Measurements from ENCODE around the gene IL22RA1. TPM values are rescaled to one million over a fixed set of nuclear protein-coding genes. Genes with fewer than 3 reads are reported as not detected.

Gene IL22RA1
- total RNA-seq, 5 donors from 2014 or later (not counting 1 experiment from before 2014, with no cell fraction given): 0.13 to 0.15 TPM; not detected in 3

DNA sequence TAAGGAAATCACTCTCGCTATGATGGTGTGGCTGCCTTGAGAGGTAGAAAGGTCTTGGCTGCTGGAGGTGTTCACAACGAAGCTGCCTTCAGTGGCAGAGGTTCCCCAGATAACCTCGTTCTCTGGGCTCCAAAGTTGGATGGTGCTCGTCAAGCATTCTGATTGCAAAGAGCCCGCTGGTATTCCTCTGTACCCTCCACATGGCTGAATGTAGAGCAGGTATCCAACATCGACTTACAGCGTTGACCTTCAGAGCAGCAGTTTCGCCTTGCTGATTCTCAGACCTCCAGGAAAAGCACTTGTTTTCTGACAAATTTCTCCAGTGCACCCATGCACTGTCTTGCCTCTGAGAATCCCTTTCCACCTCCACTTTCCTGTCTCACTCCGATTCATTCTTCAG lies 4.3 kb upstream of the IL22RA1 start:
- Histone ChIP-seq H3K9me3 (no peaks in the 10 kb centered on the region), H3K4me3 (ENCODE audit: control insufficient read depth in 1 of 2, extremely low read depth in 1 of 2, low read length in 1 of 2) (no peak overlapping the region), H3K27ac (ENCODE audit: low read length) (no peak overlapping the region), H3K27me3 (replicated peaks in 1 of 2; ENCODE audit: control insufficient read depth in 2 of 2, extremely low read depth in 1 of 2, insufficient read depth in 2 of 2, low read length in 1 of 2) (peaks cover 15 to 48% of the 10 kb centered on the region in 2 experiments), H3K4me1 (ENCODE audit: control insufficient read depth in 1 of 2, extremely low read depth in 1 of 2, insufficient read depth in 2 of 2, low read length in 2 of 2) (peaks cover 4 to 10% of the 10 kb centered on the region in 2 experiments), H3K36me3 (ENCODE audit: control insufficient read depth in 2 of 2, extremely low read depth in 1 of 2, insufficient read depth in 1 of 2, low read length in 1 of 2) (no peaks in the 10 kb centered on the region)
- ChIA-PET CTCF (interaction anchor here in 1 of 2 donors (3.9 kb wide), 1 partner anchor 245 kb away, joined by 55 read pairs; no protein-coding TSS in a partner anchor), POLR2A (no interaction called here)
- no peak overlapping the region for H3K27ac Mint-ChIP-seq
- H3K27me3 Mint-ChIP-seq: peaks cover 23 to 46% of the 10 kb centered on the region in 2 donors
- no peaks in the 10 kb centered on the region for H3K9me3 Mint-ChIP-seq
- DNase-seq: no peak
- no peak overlapping the region for H3K4me3 Mint-ChIP-seq
- H3K4me1 Mint-ChIP-seq: peaks cover 6 to 18% (median 15%) of the 10 kb centered on the region in 3 donors
- no peak for ATAC-seq (replicated peaks in 1 of 4)
- WGBS (ENCODE audit: insufficient coverage): 84% methylated on average over 8 of the region's 9 CpGs
- no peaks in the 10 kb centered on the region for H3K36me3 Mint-ChIP-seq

DNA sequence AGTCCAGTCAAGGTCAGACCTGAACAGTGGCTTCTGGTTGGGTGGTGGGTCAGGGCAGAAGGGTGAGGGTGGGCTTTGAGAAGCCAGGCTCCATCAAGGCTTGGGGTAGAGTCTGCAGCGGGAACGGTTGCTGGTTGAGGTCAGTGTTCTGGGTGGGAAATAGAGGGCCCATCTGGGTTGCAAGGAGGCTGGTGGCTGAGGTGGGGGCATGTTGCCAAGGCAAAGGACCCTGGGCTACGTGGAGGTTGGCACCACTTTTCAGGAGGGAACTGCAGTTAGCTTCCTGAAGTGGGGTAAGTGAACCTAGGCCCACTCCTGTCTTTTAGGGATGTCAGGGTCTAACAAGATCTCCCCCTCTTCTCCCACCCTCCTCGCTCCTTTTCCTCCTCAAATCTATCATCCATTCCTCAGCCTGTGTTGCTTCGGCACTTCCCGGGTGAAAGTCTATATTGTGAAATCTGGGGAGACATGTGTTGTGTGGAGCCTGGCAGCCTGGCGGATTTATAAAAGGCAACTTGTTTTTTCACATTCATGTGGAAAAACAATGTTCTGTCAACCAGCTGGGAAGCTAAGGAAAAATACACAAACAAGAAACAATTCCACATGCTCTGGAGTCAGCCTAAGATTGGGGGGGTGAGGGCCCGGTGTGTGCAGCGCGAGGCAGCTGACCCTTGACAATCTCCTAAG lies 1.5 kb downstream of the IL22RA1 start:
- Histone ChIP-seq H3K4me3 (ENCODE audit: control insufficient read depth in 1 of 2, extremely low read depth in 1 of 2, low read length in 1 of 2) (no peak overlapping the region), H3K36me3 (ENCODE audit: control insufficient read depth in 2 of 2, extremely low read depth in 1 of 2, insufficient read depth in 1 of 2, low read length in 1 of 2) (no peaks in the 10 kb centered on the region), H3K9me3 (no peaks in the 10 kb centered on the region), H3K27me3 (replicated peaks in 1 of 2; ENCODE audit: control insufficient read depth in 2 of 2, extremely low read depth in 1 of 2, insufficient read depth in 2 of 2, low read length in 1 of 2) (peaks cover 0 to 38% of the 10 kb centered on the region in 2 experiments), H3K4me1 (ENCODE audit: control insufficient read depth in 1 of 2, extremely low read depth in 1 of 2, insufficient read depth in 2 of 2, low read length in 2 of 2) (peaks cover 0 to 6% of the 10 kb centered on the region in 2 experiments), H3K27ac (ENCODE audit: low read length) (no peak overlapping the region)
- WGBS (ENCODE audit: insufficient coverage): 100% methylated on average over 2 of the region's 10 CpGs
- Mint-ChIP-seq H3K4me3 (no peak overlapping the region), H3K4me1 (peaks cover 0 to 4% (median 4%) of the 10 kb centered on the region in 3 donors), H3K27ac (no peak overlapping the region), H3K27me3 (peaks cover 8 to 13% of the 10 kb centered on the region in 2 donors), H3K9me3 (no peaks in the 10 kb centered on the region), H3K36me3 (no peaks in the 10 kb centered on the region)
- no peak for DNase-seq
- CTCF ChIA-PET: no interaction called here
- POLR2A ChIA-PET: no interaction called here
- no peak for ATAC-seq (replicated peaks in 1 of 4)

DNA sequence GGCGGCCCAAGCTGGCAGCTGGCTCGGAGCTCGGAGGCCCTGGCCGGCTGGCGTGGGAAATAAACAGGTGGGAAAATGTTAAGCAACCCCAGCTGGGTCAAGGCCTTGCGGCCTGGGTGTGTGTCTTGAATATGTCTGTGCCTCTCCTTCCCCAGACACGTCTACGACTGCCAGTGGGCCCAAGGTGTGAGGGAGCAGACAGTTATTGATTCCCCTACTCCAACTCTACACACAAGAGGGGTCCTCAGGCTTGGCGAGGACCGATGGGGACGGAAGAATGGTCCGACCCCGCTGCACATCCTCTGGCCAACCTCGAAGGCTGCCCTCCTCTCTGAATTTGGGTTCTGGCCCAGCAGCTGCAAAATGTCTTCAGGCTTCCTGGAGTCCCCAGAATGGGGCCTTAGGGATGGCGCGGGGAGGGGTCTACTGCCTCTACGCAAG lies 2.2 kb downstream of the IL22RA1 start:
- WGBS (ENCODE audit: insufficient coverage): 84% methylated on average over 8 of the region's 17 CpGs
- no peak overlapping the region for H3K27ac ChIP-seq (ENCODE audit: low read length)
- no peaks in the 10 kb centered on the region for H3K9me3 ChIP-seq
- Mint-ChIP-seq H3K36me3 (no peaks in the 10 kb centered on the region), H3K27me3 (peaks cover 8 to 13% of the 10 kb centered on the region in 2 donors), H3K9me3 (no peaks in the 10 kb centered on the region), H3K27ac (no peak overlapping the region), H3K4me1 (peaks cover 0 to 4% (median 4%) of the 10 kb centered on the region in 3 donors), H3K4me3 (no peak overlapping the region)
- DNase-seq: no peak
- ATAC-seq (replicated peaks in 1 of 4): no peak
- H3K4me3 ChIP-seq (ENCODE audit: control insufficient read depth in 1 of 2, extremely low read depth in 1 of 2, low read length in 1 of 2): no peak overlapping the region
- CTCF ChIA-PET: no interaction called here
- H3K4me1 ChIP-seq (ENCODE audit: control insufficient read depth in 1 of 2, extremely low read depth in 1 of 2, insufficient read depth in 2 of 2, low read length in 2 of 2): peaks cover 0 to 6% of the 10 kb centered on the region in 2 experiments
- POLR2A ChIA-PET: no interaction called here
- H3K27me3 ChIP-seq (replicated peaks in 1 of 2; ENCODE audit: control insufficient read depth in 2 of 2, extremely low read depth in 1 of 2, insufficient read depth in 2 of 2, low read length in 1 of 2): peaks cover 0 to 36% of the 10 kb centered on the region in 2 experiments
- H3K36me3 ChIP-seq (ENCODE audit: control insufficient read depth in 2 of 2, extremely low read depth in 1 of 2, insufficient read depth in 1 of 2, low read length in 1 of 2): no peaks in the 10 kb centered on the region

DNA sequence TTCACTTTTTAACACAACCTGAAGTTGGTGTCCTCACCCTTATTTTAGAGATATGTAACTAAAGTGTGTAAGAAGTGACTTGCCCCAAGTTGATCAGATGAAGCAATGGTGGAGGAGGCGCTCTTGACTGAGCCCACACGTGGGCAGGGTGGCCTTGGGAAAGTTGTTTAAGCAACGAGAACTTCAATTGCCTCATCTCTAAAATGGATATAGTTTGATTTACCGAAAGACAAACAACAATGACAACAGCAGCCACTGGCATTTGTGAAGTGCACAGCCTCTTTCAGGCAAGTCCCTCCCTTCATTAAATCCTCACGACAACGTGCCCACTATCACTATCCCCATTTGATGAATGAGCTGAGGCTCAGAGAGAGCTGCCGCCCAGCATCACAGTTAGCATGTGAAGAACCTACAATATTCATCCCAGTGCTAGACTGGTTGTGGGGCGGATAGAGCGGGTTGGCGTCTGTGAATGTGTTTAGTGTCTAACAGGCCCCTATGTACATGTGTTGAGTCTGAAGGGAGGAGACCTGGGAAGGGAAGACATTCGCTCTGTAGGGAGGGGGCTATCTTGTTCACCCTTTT lies 3.0 kb downstream of the IL22RA1 start:
- Histone ChIP-seq H3K4me1 (ENCODE audit: control insufficient read depth in 1 of 2, extremely low read depth in 1 of 2, insufficient read depth in 2 of 2, low read length in 2 of 2) (peaks cover 0 to 6% of the 10 kb centered on the region in 2 experiments), H3K27me3 (replicated peaks in 1 of 2; ENCODE audit: control insufficient read depth in 2 of 2, extremely low read depth in 1 of 2, insufficient read depth in 2 of 2, low read length in 1 of 2) (peaks cover 0 to 35% of the 10 kb centered on the region in 2 experiments), H3K27ac (ENCODE audit: low read length) (no peak overlapping the region), H3K9me3 (no peaks in the 10 kb centered on the region), H3K36me3 (ENCODE audit: control insufficient read depth in 2 of 2, extremely low read depth in 1 of 2, insufficient read depth in 1 of 2, low read length in 1 of 2) (no peaks in the 10 kb centered on the region), H3K4me3 (ENCODE audit: control insufficient read depth in 1 of 2, extremely low read depth in 1 of 2, low read length in 1 of 2) (no peak overlapping the region)
- Mint-ChIP-seq H3K4me1 (peaks cover 0 to 4% (median 4%) of the 10 kb centered on the region in 3 donors), H3K4me3 (no peak overlapping the region), H3K9me3 (no peaks in the 10 kb centered on the region), H3K36me3 (no peaks in the 10 kb centered on the region), H3K27me3 (peaks cover 10 to 13% of the 10 kb centered on the region in 2 donors), H3K27ac (no peak overlapping the region)
- DNase-seq (no peak), ATAC-seq (replicated peaks in 1 of 4) (no peak)
- ChIA-PET POLR2A (no interaction called here), CTCF (no interaction called here)
- 80% methylated on average over 1 of the region's 11 CpGs for WGBS (ENCODE audit: insufficient coverage)

DNA sequence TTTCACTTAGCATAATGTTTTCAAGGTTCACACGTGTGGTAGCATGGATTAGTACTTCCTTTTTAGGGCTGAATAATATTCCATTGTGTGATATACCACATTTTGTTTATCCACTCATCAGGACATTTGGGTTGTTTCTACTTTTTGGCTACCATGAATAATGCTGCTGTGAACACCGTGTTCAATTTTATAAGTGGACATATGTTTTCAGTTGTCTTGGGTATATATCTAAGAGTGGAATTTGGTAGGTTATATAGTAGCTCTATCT lies 3.8 kb downstream of the IL22RA1 start:
- no peak overlapping the region for H3K27ac Mint-ChIP-seq
- no CpG with 5 or more reads among the region's 2 CpGs for WGBS (ENCODE audit: insufficient coverage)
- Histone ChIP-seq H3K36me3 (ENCODE audit: control insufficient read depth in 2 of 2, extremely low read depth in 1 of 2, insufficient read depth in 1 of 2, low read length in 1 of 2) (no peaks in the 10 kb centered on the region), H3K4me1 (ENCODE audit: control insufficient read depth in 1 of 2, extremely low read depth in 1 of 2, insufficient read depth in 2 of 2, low read length in 2 of 2) (peaks cover 0 to 6% of the 10 kb centered on the region in 2 experiments), H3K27me3 (replicated peaks in 1 of 2; ENCODE audit: control insufficient read depth in 2 of 2, extremely low read depth in 1 of 2, insufficient read depth in 2 of 2, low read length in 1 of 2) (peaks cover 0 to 31% of the 10 kb centered on the region in 2 experiments), H3K9me3 (no peaks in the 10 kb centered on the region), H3K27ac (ENCODE audit: low read length) (no peak overlapping the region), H3K4me3 (ENCODE audit: control insufficient read depth in 1 of 2, extremely low read depth in 1 of 2, low read length in 1 of 2) (no peak overlapping the region)
- DNase-seq (no peak), ATAC-seq (replicated peaks in 1 of 4) (no peak)
- H3K36me3 Mint-ChIP-seq: no peaks in the 10 kb centered on the region
- peaks cover 0 to 4% (median 4%) of the 10 kb centered on the region in 3 donors for H3K4me1 Mint-ChIP-seq
- no peaks in the 10 kb centered on the region for H3K9me3 Mint-ChIP-seq
- CTCF ChIA-PET: no interaction called here
- no peak overlapping the region for H3K4me3 Mint-ChIP-seq
- peaks cover 10 to 12% of the 10 kb centered on the region in 2 donors for H3K27me3 Mint-ChIP-seq
- POLR2A ChIA-PET: interaction anchor here in 1 of 2 donors (0.6 kb wide), 1 partner anchor 524 kb away, joined by 7 read pairs; no protein-coding TSS in a partner anchor

DNA sequence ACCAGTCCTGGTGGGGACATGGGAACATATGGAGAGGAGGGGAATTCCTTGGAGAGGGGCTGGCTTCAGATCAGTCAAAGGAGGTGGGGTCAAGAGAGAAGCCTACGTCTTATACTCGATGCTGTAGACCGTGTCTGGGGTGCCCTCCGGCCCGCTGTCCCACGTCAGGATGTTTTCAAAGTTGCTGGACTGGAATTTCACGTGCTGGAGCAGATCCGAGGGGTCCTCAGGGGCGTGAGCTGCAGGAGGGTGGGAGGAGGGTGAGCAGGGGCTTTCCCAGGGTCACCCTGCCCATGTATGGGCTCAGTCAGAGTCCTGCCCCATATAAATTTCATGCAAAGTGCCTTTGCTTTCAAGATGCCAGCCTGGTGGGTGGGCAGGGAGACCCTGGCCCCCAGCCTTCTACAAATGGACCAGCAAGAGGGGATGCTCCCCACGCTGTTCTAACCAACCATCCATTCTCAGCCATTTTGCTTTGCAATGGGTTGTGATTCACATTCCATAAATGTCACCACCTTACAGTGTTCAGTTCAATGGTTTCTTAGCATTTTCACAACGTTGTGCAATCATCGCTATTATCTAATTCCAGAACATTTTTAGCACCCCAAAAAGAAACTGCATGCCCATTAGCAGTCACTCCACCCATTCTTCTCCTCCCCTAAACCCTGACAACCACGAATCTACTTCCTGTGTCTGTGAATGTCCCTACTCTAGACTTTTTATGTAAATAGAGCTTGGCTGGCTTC lies 4.3 kb downstream of the IL22RA1 start:
- CTCF ChIA-PET: no interaction called here
- DNase-seq: no peak
- no peaks in the 10 kb centered on the region for H3K9me3 Mint-ChIP-seq
- H3K27ac ChIP-seq (ENCODE audit: low read length): no peak overlapping the region
- H3K27ac Mint-ChIP-seq: no peak overlapping the region
- no peaks in the 10 kb centered on the region for H3K36me3 ChIP-seq (ENCODE audit: control insufficient read depth in 2 of 2, extremely low read depth in 1 of 2, insufficient read depth in 1 of 2, low read length in 1 of 2)
- WGBS (ENCODE audit: insufficient coverage): 83% methylated on average over 11 of the region's 13 CpGs
- ATAC-seq (replicated peaks in 1 of 4): no peak
- peaks cover 10 to 15% of the 10 kb centered on the region in 2 donors for H3K27me3 Mint-ChIP-seq
- peaks cover 0 to 4% (median 4%) of the 10 kb centered on the region in 3 donors for H3K4me1 Mint-ChIP-seq
- H3K9me3 ChIP-seq: no peaks in the 10 kb centered on the region
- no peak overlapping the region for H3K4me3 Mint-ChIP-seq
- no peak overlapping the region for H3K4me3 ChIP-seq (ENCODE audit: control insufficient read depth in 1 of 2, extremely low read depth in 1 of 2, low read length in 1 of 2)
- peaks cover 0 to 33% of the 10 kb centered on the region in 2 experiments for H3K27me3 ChIP-seq (replicated peaks in 1 of 2; ENCODE audit: control insufficient read depth in 2 of 2, extremely low read depth in 1 of 2, insufficient read depth in 2 of 2, low read length in 1 of 2)
- POLR2A ChIA-PET: interaction anchor here in 1 of 2 donors (0.6 kb wide), 1 partner anchor 525 kb away, joined by 7 read pairs; no protein-coding TSS in a partner anchor
- no peaks in the 10 kb centered on the region for H3K36me3 Mint-ChIP-seq
- H3K4me1 ChIP-seq (ENCODE audit: control insufficient read depth in 1 of 2, extremely low read depth in 1 of 2, insufficient read depth in 2 of 2, low read length in 2 of 2): peaks cover 0 to 6% of the 10 kb centered on the region in 2 experiments
